HepG2 (cell line): ENCODE results near the gene TAF6. TPM values are rescaled to one million over a fixed set of nuclear protein-coding genes. Genes with fewer than 3 reads are reported as not detected.

Experiments used
- BHLHE40 ChIP-seq: IDR thresholded peaks from 2 replicates; pipeline ENCODE4 v1.6.1; 2011; ENCODE audit warnings: low read length, improper control_type of control experiment
- GZF1 ChIP-seq: sonication (generic); formaldehyde crosslinking; IDR thresholded peaks from 2 replicates; pipeline ENCODE4 v1.5.1; 2020; ENCODE audit warnings: mild to moderate bottlenecking, missing genetic modification reagents
- HNF1B ChIP-seq: sonication (generic); formaldehyde crosslinking; IDR thresholded peaks from 2 replicates; pipeline ENCODE4 v1.5.1; 2020; ENCODE audit warnings: mild to moderate bottlenecking, moderate library complexity, missing genetic modification reagents
- JUND ChIP-seq: sonication (generic); formaldehyde crosslinking; IDR thresholded peaks from 2 replicates; pipeline ENCODE4 v1.8.0; 2022; ENCODE audit warnings: mild to moderate bottlenecking, missing genetic modification reagents
- KLF12 ChIP-seq: sonication (generic); formaldehyde crosslinking; IDR thresholded peaks from 2 replicates; pipeline ENCODE4 v1.4.0; 2020; ENCODE audit warnings: missing genetic modification reagents, borderline replicate concordance
- MEF2D ChIP-seq: sonication (generic); formaldehyde crosslinking; IDR thresholded peaks from 2 replicates; pipeline ENCODE4 v1.5.1; 2020; ENCODE audit warnings: mild to moderate bottlenecking, missing genetic modification reagents
- MXD1 ChIP-seq: sonication (generic); formaldehyde crosslinking; IDR thresholded peaks from 2 replicates; pipeline ENCODE4 v1.4.0; 2020; ENCODE audit warnings: mild to moderate bottlenecking, missing genetic modification reagents
- NR1H2 ChIP-seq: sonication (generic); formaldehyde crosslinking; IDR thresholded peaks from 2 replicates; pipeline ENCODE4 v1.8.1; 2022; ENCODE audit warnings: low read depth, missing genetic modification reagents, borderline replicate concordance
- PREB ChIP-seq: sonication (generic); formaldehyde crosslinking; IDR thresholded peaks from 2 replicates; pipeline ENCODE4 v1.4.0; 2020; ENCODE audit warnings: missing genetic modification reagents
- RBM39 ChIP-seq: fragments of 200-400 bp; formaldehyde crosslinking; IDR thresholded peaks from one replicate; pipeline ENCODE4 v1.6.1; 2018; ENCODE audit warnings: antibody characterized with exemption, mild to moderate bottlenecking, low read depth, low read length; ENCODE audit not compliant: poor library complexity, severe bottlenecking
- SMAD9 ChIP-seq: sonication (generic); formaldehyde crosslinking; IDR thresholded peaks from 2 replicates; pipeline ENCODE4 v1.5.1; 2020; ENCODE audit warnings: mild to moderate bottlenecking, missing genetic modification reagents
- SNAI1 ChIP-seq: sonication (generic); formaldehyde crosslinking; IDR thresholded peaks from 2 replicates; pipeline ENCODE4 v1.5.0; 2020; ENCODE audit warnings: mild to moderate bottlenecking, missing genetic modification reagents, borderline replicate concordance
- SOX13 ChIP-seq, 3 experiments: fragments of 450-650 bp in 1 of 3; sonication (generic) in 1 of 3; formaldehyde crosslinking in 1 of 3; IDR thresholded peaks in 2 of 3; conservative IDR thresholded peaks in 1 of 3; 2 replicates each; pipeline versions ENCODE4 v1.5.0 to v1.6.1; 2016 to 2020; ENCODE audit warnings: antibody characterized with exemption in 1 of 3, mild to moderate bottlenecking in 1 of 3, missing compliant biosample characterization in 1 of 3, missing genetic modification reagents in 1 of 3, moderate library complexity in 1 of 3
- TCF7L2 ChIP-seq: IDR thresholded peaks from 2 replicates; pipeline ENCODE4 v1.6.1; 2011; ENCODE audit warnings: mild to moderate bottlenecking, low read depth, low read length, moderate library complexity
- YEATS2 ChIP-seq: sonication (generic); formaldehyde crosslinking; IDR thresholded peaks from 2 replicates; pipeline ENCODE4 v1.4.0; 2020; ENCODE audit warnings: missing genetic modification reagents, borderline replicate concordance
- YY1 ChIP-seq: IDR thresholded peaks from 2 replicates; pipeline ENCODE4 v1.6.1; 2011; ENCODE audit warnings: low read length, low read depth, moderate library complexity, mild to moderate bottlenecking; ENCODE audit not compliant: insufficient read depth, insufficient replicate concordance
- ZFP90 ChIP-seq: sonication (generic); formaldehyde crosslinking; IDR thresholded peaks from 2 replicates; pipeline ENCODE4 v1.8.0; 2022; ENCODE audit warnings: missing genetic modification reagents, mild to moderate bottlenecking, inconsistent platforms, borderline replicate concordance
- ZMYM3 ChIP-seq: sonication (generic); formaldehyde crosslinking; IDR thresholded peaks from 2 replicates; pipeline ENCODE4 v1.5.1; 2020; ENCODE audit warnings: mild to moderate bottlenecking, missing genetic modification reagents
- ZMYM4 ChIP-seq: sonication (generic); formaldehyde crosslinking; IDR thresholded peaks from 2 replicates; pipeline ENCODE4 v1.8.1; 2023; ENCODE audit warnings: mild to moderate bottlenecking, missing genetic modification reagents
- ZNF296 ChIP-seq: sonication (generic); formaldehyde crosslinking; conservative IDR thresholded peaks from 2 replicates; pipeline ENCODE4 v1.5.0; 2020; ENCODE audit warnings: mild to moderate bottlenecking, missing genetic modification reagents
- ZNF367 ChIP-seq: sonication (generic); formaldehyde crosslinking; IDR thresholded peaks from 2 replicates; pipeline ENCODE4 v1.4.0; 2020; ENCODE audit warnings: missing genetic modification reagents, borderline replicate concordance
- ZNF44 ChIP-seq: sonication (generic); formaldehyde crosslinking; IDR thresholded peaks from 2 replicates; pipeline ENCODE4 v1.5.1; 2020; ENCODE audit warnings: mild to moderate bottlenecking, missing genetic modification reagents
- ZNF496 ChIP-seq: sonication (generic); formaldehyde crosslinking; IDR thresholded peaks from 2 replicates; pipeline ENCODE4 v1.8.1; 2023; ENCODE audit warnings: mild to moderate bottlenecking, moderate library complexity, missing genetic modification reagents; ENCODE audit not compliant: insufficient replicate concordance
- ZNF567 ChIP-seq: sonication (generic); formaldehyde crosslinking; IDR thresholded peaks from 2 replicates; pipeline ENCODE4 v1.8.1; 2023; ENCODE audit warnings: mild to moderate bottlenecking, missing genetic modification reagents, borderline replicate concordance
- ZNF614 ChIP-seq: IDR thresholded peaks from 2 replicates; pipeline ENCODE4 v1.6.1; 2018; ENCODE audit warnings: missing biosample characterization, missing genetic modification reagents, inconsistent platforms, borderline replicate concordance
- ZNF678 ChIP-seq: sonication (generic); formaldehyde crosslinking; IDR thresholded peaks from 2 replicates; pipeline ENCODE4 v1.4.0; 2020; ENCODE audit warnings: mild to moderate bottlenecking, missing genetic modification reagents
- polyA plus RNA-seq, 8 experiments: library from polyadenylated mRNA; depleted of rRNA in 3 of 8; stranded (reverse) in 7 of 8; unstranded in 1 of 8; fragments of >200 nt; fragmentation: Illumina TruSeq in 4 of 8; extraction: Trizol in 4 of 8; gene quantifications; 2 replicates each; pipeline versions ENCODE4 v1.2.1 to v1.2.3, GENCODE V29; 2011 to 2016; ENCODE audit warnings: low read depth in 4 of 8, missing spikeins in 1 of 8, mixed read lengths in 1 of 8; ENCODE audit not compliant: insufficient read depth in 1 of 8
- total RNA-seq, 5 experiments: library from RNA; depleted of rRNA; stranded (reverse); fragments of >200 nt; fragmentation: Illumina TruSeq; extraction: Trizol; gene quantifications; 2 replicates each; pipeline ENCODE4 v1.2.3, GENCODE V29; 2016; ENCODE audit warnings: low read depth in 1 of 5

The TAF6 gene
- total and polyA plus RNA-seq, 2 of the 13 experiments (the other 11 are each of a cell fraction or from before 2014, with no cell fraction given): 12.9 to 18.8 TPM

GRCh38 chr7:100101016-100101862 is 17.9 kb downstream of the TAF6 start, which contains the start of the genes AP4M1 and MCM7 (continued):
- TF ChIP-seq TCF7L2: no peak
- TF ChIP-seq BHLHE40: peak; percentile 46
- TF ChIP-seq MEF2D (CRISPR knock-in tag): no peak
- no peak for TF ChIP-seq HNF1B (CRISPR knock-in tag)
- TF ChIP-seq PREB: no peak
- no peak for TF ChIP-seq ZNF296 (CRISPR knock-in tag)
- 0 out of 2 replicates have a peak, but pooled peaks have one; percentile 29 for TF ChIP-seq JUND (CRISPR knock-in tag)
- TF ChIP-seq ZNF367 (CRISPR knock-in tag): no peak
- 0 out of 2 replicates have a peak, but pooled peaks have one; percentile 76 for TF ChIP-seq MXD1 (CRISPR knock-in tag)
- TF ChIP-seq SMAD9 (CRISPR knock-in tag): peak; percentile 77; the same call in 1 of the 2 replicates
- TF ChIP-seq ZNF678: no peak
- peak; percentile 77; the same call in 1 of the 2 replicates for TF ChIP-seq GZF1
- peak; percentile 87 for TF ChIP-seq YEATS2
- TF ChIP-seq KLF12: peak; percentile 60; the same call in 1 of the 2 replicates
- TF ChIP-seq ZNF614 (CRISPR knock-in tag): peak; percentile 18; the same call in 1 of the 2 replicates
- no peak for TF ChIP-seq ZNF496 (CRISPR knock-in tag)
- TF ChIP-seq ZNF567 (CRISPR knock-in tag): 0 out of 2 replicates have a peak, but pooled peaks have one; percentile 47
- TF ChIP-seq ZFP90 (CRISPR knock-in tag): 0 out of 2 replicates have a peak, but pooled peaks have one; percentile 33
- peak; percentile 55 for TF ChIP-seq YY1
- TF ChIP-seq NR1H2 (CRISPR knock-in tag): peak; percentile 33; the same call in 1 of the 2 replicates
- TF ChIP-seq ZNF44 (CRISPR knock-in tag): peak; percentile 72
- TF ChIP-seq ZMYM3 (CRISPR knock-in tag): peak; percentile 10; the same call in 1 of the 2 replicates
- peak; percentile 62 for TF ChIP-seq RBM39
- peak; percentile 25; the same call in 1 of the 2 replicates for TF ChIP-seq ZMYM4 (CRISPR knock-in tag)
- no peak for TF ChIP-seq SOX13 (IDR thresholded peaks at IDR 0.05)
- TF ChIP-seq SOX13 (CRISPR knock-in tag; conservative IDR thresholded peaks at IDR 0.05 in 1 of 2, IDR thresholded peaks at IDR 0.05 in 1 of 2): peak in 1 of 2 experiments; percentile 20; a peak in 1 of 4 replicates
- TF ChIP-seq SNAI1 (CRISPR knock-in tag): peak; percentile 69; the same call in 1 of the 2 replicates
